ENCODE results near the gene FABP1.

GRCh38 chr2:88088999-88089398, 38.9 kb downstream of the FABP1 start:
- TF ChIP-seq, protein P1, sequence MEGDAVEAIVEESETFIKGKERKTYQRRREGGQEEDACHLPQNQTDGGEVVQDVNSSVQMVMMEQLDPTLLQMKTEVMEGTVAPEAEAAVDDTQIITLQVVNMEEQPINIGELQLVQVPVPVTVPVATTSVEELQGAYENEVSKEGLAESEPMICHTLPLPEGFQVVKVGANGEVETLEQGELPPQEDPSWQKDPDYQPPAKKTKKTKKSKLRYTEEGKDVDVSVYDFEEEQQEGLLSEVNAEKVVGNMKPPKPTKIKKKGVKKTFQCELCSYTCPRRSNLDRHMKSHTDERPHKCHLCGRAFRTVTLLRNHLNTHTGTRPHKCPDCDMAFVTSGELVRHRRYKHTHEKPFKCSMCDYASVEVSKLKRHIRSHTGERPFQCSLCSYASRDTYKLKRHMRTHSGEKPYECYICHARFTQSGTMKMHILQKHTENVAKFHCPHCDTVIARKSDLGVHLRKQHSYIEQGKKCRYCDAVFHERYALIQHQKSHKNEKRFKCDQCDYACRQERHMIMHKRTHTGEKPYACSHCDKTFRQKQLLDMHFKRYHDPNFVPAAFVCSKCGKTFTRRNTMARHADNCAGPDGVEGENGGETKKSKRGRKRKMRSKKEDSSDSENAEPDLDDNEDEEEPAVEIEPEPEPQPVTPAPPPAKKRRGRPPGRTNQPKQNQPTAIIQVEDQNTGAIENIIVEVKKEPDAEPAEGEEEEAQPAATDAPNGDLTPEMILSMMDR (conservative IDR thresholded peaks at IDR 0.05; ENCODE audit: low read depth, low read length) = no peak
- TF ChIP-seq POLR2A (IDR thresholded peaks at IDR 0.05; ENCODE audit: low read depth, low read length) (no peak), SMC3 (IDR thresholded peaks at IDR 0.05; ENCODE audit: low read depth, low read length) (no peak), CHD1 (IDR thresholded peaks at IDR 0.05; ENCODE audit: low read depth, low read length) (no peak)

Data from IMR-90 (cell line).